ENCODE measurements around the gene MCF2L.

DNA sequence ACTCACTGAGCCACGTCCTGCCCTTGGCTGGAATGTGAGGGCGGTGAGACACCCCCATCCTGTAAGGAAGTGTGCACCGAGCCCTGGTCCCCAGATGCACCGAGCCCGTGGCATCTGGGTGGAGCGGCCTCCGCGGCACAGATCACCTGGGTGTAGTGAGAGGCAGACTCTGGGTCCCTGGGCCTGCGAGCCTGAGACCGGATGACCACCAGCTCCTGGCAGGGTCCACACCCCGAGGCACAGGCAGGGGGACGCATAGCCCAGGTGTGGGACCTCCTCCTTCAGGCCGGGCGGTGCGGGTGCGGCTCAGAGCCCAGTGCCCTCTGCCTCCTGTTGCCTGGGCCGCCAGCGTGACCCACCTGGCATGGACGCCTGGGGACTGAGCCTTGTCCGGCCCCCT, 12.4 kb downstream of the MCF2L start:
- TF ChIP-seq CTCF (IDR thresholded peaks at IDR 0.05) = no peak
- TF ChIP-seq POLR2A (IDR thresholded peaks at IDR 0.05) = no peak
